Astrocyte (in vitro differentiated cells and primary cell): ENCODE results near the gene PRSS1. TPM values are rescaled to one million over a fixed set of nuclear protein-coding genes. Genes with fewer than 3 reads are reported as not detected.

ENCODE experiments used
- DNase-seq: peaks from one replicate; pipeline ENCODE4 v3.0.0-alpha.2; 2010; ENCODE audit warnings: low read depth
- FAIRE-seq: peaks from 2 replicates; lab custom pipeline; 2011; peaks lifted over from hg19 to GRCh38; lab: Jason Lieb, UNC
- H2AFZ ChIP-seq: 2 replicates; pipeline ENCODE4 v1.6.0; 2012; ENCODE audit warnings: low read depth, low read length, inconsistent platforms
- H3K27ac ChIP-seq: 2 replicates; pipeline ENCODE4 v1.5.1; 2011; ENCODE audit warnings: low read depth, low read length, inconsistent platforms
- H3K27me3 ChIP-seq: 2 replicates; pipeline ENCODE4 v1.6.0; 2011; ENCODE audit warnings: low read length, inconsistent platforms; ENCODE audit not compliant: insufficient read depth
- H3K36me3 ChIP-seq: 2 replicates; pipeline ENCODE4 v1.5.1; 2011; ENCODE audit warnings: low read length, inconsistent platforms; ENCODE audit not compliant: insufficient read depth
- H3K4me1 ChIP-seq: 2 replicates; pipeline ENCODE4 v1.5.1; 2011; ENCODE audit warnings: low read length, inconsistent platforms; ENCODE audit not compliant: insufficient read depth
- H3K4me2 ChIP-seq: 2 replicates; pipeline ENCODE4 v1.6.0; 2012; ENCODE audit warnings: low read length, inconsistent platforms
- H3K4me3 ChIP-seq: 2 replicates; pipeline ENCODE4 v1.5.1; 2011; ENCODE audit warnings: low read depth, mild to moderate bottlenecking, low read length, inconsistent platforms; ENCODE audit not compliant: insufficient read depth
- H3K79me2 ChIP-seq: 2 replicates; pipeline ENCODE4 v1.6.0; 2012; ENCODE audit warnings: mild to moderate bottlenecking, low read length, inconsistent platforms; ENCODE audit not compliant: insufficient read depth
- H3K9ac ChIP-seq: 2 replicates; pipeline ENCODE4 v1.6.0; 2012; ENCODE audit warnings: mild to moderate bottlenecking, low read length, inconsistent platforms
- H3K9me3 ChIP-seq: 2 replicates; pipeline ENCODE4 v1.5.1; 2012; ENCODE audit warnings: low read depth, mild to moderate bottlenecking, low read length, inconsistent platforms; ENCODE audit not compliant: insufficient read depth
- H4K20me1 ChIP-seq: 2 replicates; pipeline ENCODE4 v1.6.0; 2012; ENCODE audit warnings: low read length, inconsistent platforms; ENCODE audit not compliant: insufficient read depth
- H3K27ac Mint-ChIP-seq: one replicate; pipeline ENCODE4 v1.8.0; 2021; ENCODE audit warnings: mild to moderate bottlenecking, mixed read lengths; ENCODE audit not compliant: unreplicated experiment
- H3K27me3 Mint-ChIP-seq: one replicate; pipeline ENCODE4 v1.8.0; 2021; ENCODE audit warnings: low read depth, mixed read lengths; ENCODE audit not compliant: unreplicated experiment
- H3K36me3 Mint-ChIP-seq: one replicate; pipeline ENCODE4 v1.8.0; 2021; ENCODE audit warnings: low read depth, mixed read lengths; ENCODE audit not compliant: unreplicated experiment
- H3K4me1 Mint-ChIP-seq: one replicate; pipeline ENCODE4 v1.8.0; 2021; ENCODE audit warnings: low read depth, mixed read lengths; ENCODE audit not compliant: unreplicated experiment
- H3K4me3 Mint-ChIP-seq: one replicate; pipeline ENCODE4 v1.8.0; 2021; ENCODE audit warnings: mild to moderate bottlenecking, moderate library complexity, mixed read lengths; ENCODE audit not compliant: unreplicated experiment
- H3K9me3 Mint-ChIP-seq: one replicate; pipeline ENCODE4 v1.8.0; 2021; ENCODE audit warnings: mild to moderate bottlenecking, mixed read lengths; ENCODE audit not compliant: unreplicated experiment
- EZH2 ChIP-seq: IDR thresholded peaks from 2 replicates; pipeline ENCODE4 v1.6.1; 2012; ENCODE audit warnings: mild to moderate bottlenecking, low read length, inconsistent platforms; ENCODE audit not compliant: insufficient read depth
- total RNA-seq: library from RNA; stranded (reverse); gene quantifications from 2 replicates; pipeline ENCODE4 v1.2.1, GENCODE V29; 2021
- TF ChIP-seq, protein P1 (sequence below): IDR thresholded peaks from 2 replicates; pipeline ENCODE4 v1.5.1; 2011; ENCODE audit warnings: low read depth, mild to moderate bottlenecking, inconsistent platforms, low read length, moderate library complexity; ENCODE audit not compliant: insufficient read depth

The PRSS1 gene
- total RNA-seq, 1 donor from 2014 or later = not detected

- H3K9ac ChIP-seq = peak overlapping the region; percentile 89
- peaks cover 32% of the 10 kb centered on the region for H3K27me3 Mint-ChIP-seq
- H3K36me3 ChIP-seq = peaks cover 24% of the 10 kb centered on the region
- no peaks in the 10 kb centered on the region for H3K9me3 ChIP-seq
- peak overlapping the region; percentile 12 for H3K4me3 ChIP-seq
- peak overlapping the region; percentile 82 for H3K27ac ChIP-seq
- peaks cover 8% of the 10 kb centered on the region for H3K9me3 Mint-ChIP-seq
- no peak for DNase-seq
- H3K27ac Mint-ChIP-seq = no peak overlapping the region
- peaks cover 3% of the 10 kb centered on the region for H3K27me3 ChIP-seq
- H2AFZ ChIP-seq = no peak overlapping the region
- peaks cover 28% of the 10 kb centered on the region for H3K4me1 ChIP-seq
- H3K4me3 Mint-ChIP-seq = no peak overlapping the region
- H3K36me3 Mint-ChIP-seq = peaks cover 26% of the 10 kb centered on the region
- no peaks in the 10 kb centered on the region for H4K20me1 ChIP-seq
- H3K79me2 ChIP-seq = peaks cover 66% of the 10 kb centered on the region
- H3K4me2 ChIP-seq = peak overlapping the region; percentile 96
- H3K4me1 Mint-ChIP-seq = peaks cover 41% of the 10 kb centered on the region
- TF ChIP-seq, protein P1, sequence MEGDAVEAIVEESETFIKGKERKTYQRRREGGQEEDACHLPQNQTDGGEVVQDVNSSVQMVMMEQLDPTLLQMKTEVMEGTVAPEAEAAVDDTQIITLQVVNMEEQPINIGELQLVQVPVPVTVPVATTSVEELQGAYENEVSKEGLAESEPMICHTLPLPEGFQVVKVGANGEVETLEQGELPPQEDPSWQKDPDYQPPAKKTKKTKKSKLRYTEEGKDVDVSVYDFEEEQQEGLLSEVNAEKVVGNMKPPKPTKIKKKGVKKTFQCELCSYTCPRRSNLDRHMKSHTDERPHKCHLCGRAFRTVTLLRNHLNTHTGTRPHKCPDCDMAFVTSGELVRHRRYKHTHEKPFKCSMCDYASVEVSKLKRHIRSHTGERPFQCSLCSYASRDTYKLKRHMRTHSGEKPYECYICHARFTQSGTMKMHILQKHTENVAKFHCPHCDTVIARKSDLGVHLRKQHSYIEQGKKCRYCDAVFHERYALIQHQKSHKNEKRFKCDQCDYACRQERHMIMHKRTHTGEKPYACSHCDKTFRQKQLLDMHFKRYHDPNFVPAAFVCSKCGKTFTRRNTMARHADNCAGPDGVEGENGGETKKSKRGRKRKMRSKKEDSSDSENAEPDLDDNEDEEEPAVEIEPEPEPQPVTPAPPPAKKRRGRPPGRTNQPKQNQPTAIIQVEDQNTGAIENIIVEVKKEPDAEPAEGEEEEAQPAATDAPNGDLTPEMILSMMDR = no peak
- no peak for TF ChIP-seq EZH2
- no peak for FAIRE-seq
Observed at GRCh38 chr7:142800088-142800487, 50.8 kb downstream of the PRSS1 start.

DNA sequence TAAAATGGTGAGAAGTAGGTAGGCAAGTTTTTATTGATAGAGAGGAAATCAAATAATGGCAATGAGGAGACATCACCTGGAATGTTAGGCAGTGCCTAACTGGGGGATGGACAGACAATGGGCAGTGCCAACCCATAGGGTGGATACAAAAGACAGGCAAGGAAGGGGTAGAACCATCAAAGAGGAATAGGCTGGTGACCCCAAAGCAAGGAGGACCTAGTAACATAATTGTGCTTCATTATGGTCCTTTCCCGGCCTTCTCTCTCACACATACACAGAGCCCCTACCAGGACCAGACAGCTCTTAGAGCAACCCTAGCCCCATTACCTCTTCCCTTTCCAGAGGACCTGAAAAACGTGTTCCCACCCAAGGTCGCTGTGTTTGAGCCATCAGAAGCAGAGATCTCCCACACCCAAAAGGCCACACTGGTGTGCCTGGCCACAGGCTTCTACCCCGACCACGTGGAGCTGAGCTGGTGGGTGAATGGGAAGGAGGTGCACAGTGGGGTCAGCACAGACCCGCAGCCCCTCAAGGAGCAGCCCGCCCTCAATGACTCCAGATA lies 51.5 kb downstream of the PRSS1 start:
- H3K9me3 Mint-ChIP-seq = peaks cover 8% of the 10 kb centered on the region

More for the DNA sequence above, 51.5 kb downstream of the PRSS1 start:
- peak overlapping the region; percentile 82 for H3K27ac ChIP-seq
- Mint-ChIP-seq H3K36me3 (peaks cover 26% of the 10 kb centered on the region), H3K27me3 (peaks cover 36% of the 10 kb centered on the region), H3K4me3 (no peak overlapping the region), H3K4me1 (peaks cover 36% of the 10 kb centered on the region), H3K27ac (peak overlapping the region; percentile 86)
- peaks cover 22% of the 10 kb centered on the region for H3K4me1 ChIP-seq
- no peak overlapping the region for H3K4me2 ChIP-seq
- TF ChIP-seq, protein P1 = no peak
- TF ChIP-seq EZH2 = no peak
- no peaks in the 10 kb centered on the region for H3K9me3 ChIP-seq
- peaks cover 64% of the 10 kb centered on the region for H3K79me2 ChIP-seq
- no peak overlapping the region for H3K4me3 ChIP-seq
- H3K36me3 ChIP-seq = peaks cover 24% of the 10 kb centered on the region
- DNase-seq (no peak), FAIRE-seq (no peak)
- H2AFZ ChIP-seq = no peak overlapping the region
- peaks cover 3% of the 10 kb centered on the region for H3K27me3 ChIP-seq
- H3K9ac ChIP-seq = peak overlapping the region; percentile 41
- H4K20me1 ChIP-seq = no peaks in the 10 kb centered on the region
